Stomach (tissue), 4 donors: ENCODE measurements around the gene HTR1D.

Experiments used
- CTCF ChIP-seq, 7 experiments: fragments of 450-650 bp in 4 of 7; fragments of 200-600 bp in 3 of 7; sonication (generic) in 3 of 7; IDR thresholded peaks; one replicate each; pipeline ENCODE4 v1.5.1; 2016 to 2019; ENCODE audit warnings: antibody characterized with exemption in 7 of 7, control low read depth in 2 of 7, mild to moderate bottlenecking in 1 of 7
- EP300 ChIP-seq: sonication (generic); formaldehyde crosslinking; IDR thresholded peaks from one replicate; pipeline ENCODE4 v1.6.1; 2017; ENCODE audit warnings: antibody characterized with exemption
- POLR2A ChIP-seq, 4 donors: fragments of 450-650 bp; IDR thresholded peaks; one replicate each; pipeline ENCODE4 v1.6.1; 2016; ENCODE audit warnings: antibody characterized with exemption in 4 of 4, control low read depth in 2 of 4, mild to moderate bottlenecking in 1 of 4, moderate library complexity in 1 of 4
- POLR2AphosphoS5 ChIP-seq, 3 donors: sonication (generic); formaldehyde crosslinking; IDR thresholded peaks; one replicate each; pipeline ENCODE4 v1.6.1; 2016; ENCODE audit warnings: antibody characterized with exemption in 3 of 3

- no peak for TF ChIP-seq POLR2A (IDR thresholded peaks at IDR 0.05)
- no peak for TF ChIP-seq CTCF (IDR thresholded peaks at IDR 0.05)
- no peak for TF ChIP-seq EP300
- no peak for TF ChIP-seq POLR2AphosphoS5 (IDR thresholded peaks at IDR 0.05)
Observed at GRCh38 chr1:23254584-23254983, 37.3 kb upstream of the HTR1D start.
